Activated T-helper 17 cell treated with anti-CD3 and anti-CD28 coated beads, Interleukin-2, amount 50 U/mL, for 72 hours (primary cell): ENCODE measurements around the gene CLEC16A. TPM values are rescaled to one million over a fixed set of nuclear protein-coding genes. Genes with fewer than 3 reads are reported as not detected.
A peak's percentile ranks its signal among the peaks of the same experiment; 100 is the strongest.

ENCODE experiments used
- ATAC-seq: fragments of 150-1000 bp; cut with Tn5 transposase; replicated peaks from 2 replicates; pipeline ENCODE4 v1.10.0; 2021; ENCODE audit warnings: mild to moderate bottlenecking, moderate library complexity
- H3K27ac Mint-ChIP-seq: one replicate; pipeline ENCODE4 v1.8.0; 2022; ENCODE audit warnings: mixed read lengths
- H3K27me3 Mint-ChIP-seq: one replicate; pipeline ENCODE4 v1.8.0; 2022; ENCODE audit warnings: mixed read lengths
- H3K36me3 Mint-ChIP-seq: one replicate; pipeline ENCODE4 v1.8.0; 2022; ENCODE audit warnings: low read depth, mild to moderate bottlenecking, mixed read lengths
- H3K4me1 Mint-ChIP-seq: one replicate; pipeline ENCODE4 v1.8.0; 2022; ENCODE audit warnings: mixed read lengths
- H3K4me3 Mint-ChIP-seq: one replicate; pipeline ENCODE4 v1.8.0; 2022; ENCODE audit warnings: mild to moderate bottlenecking, mixed read lengths
- H3K9me3 Mint-ChIP-seq: one replicate; pipeline ENCODE4 v1.8.0; 2022; ENCODE audit warnings: mixed read lengths
- total RNA-seq, 2 donors: library from RNA; stranded (reverse); gene quantifications; one replicate each; pipeline ENCODE4 v1.2.3, GENCODE V29; 2022

Gene CLEC16A
- total RNA-seq, 2 donors from 2014 or later: 24.3 to 24.8 TPM

DNA sequence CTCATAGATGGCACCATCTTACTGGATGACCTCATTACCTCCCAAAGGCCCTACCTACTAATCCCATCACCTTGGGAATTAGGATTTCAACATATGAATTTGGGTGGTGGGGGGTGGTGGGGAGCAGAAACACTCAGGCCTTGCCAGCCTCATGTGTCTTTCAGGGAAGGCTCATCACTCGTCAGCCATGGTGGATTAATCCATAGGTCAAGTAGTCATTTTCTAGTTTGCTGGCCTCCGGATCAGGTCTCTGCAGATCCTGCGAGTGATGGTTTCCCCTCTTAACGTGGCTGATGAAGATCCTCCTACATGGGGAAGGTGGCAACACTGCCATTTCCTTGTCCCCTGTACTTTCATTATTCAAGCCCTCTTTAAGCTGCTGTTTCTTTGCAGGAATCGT, 101.1 kb downstream of the CLEC16A start:
- no peak overlapping the region for H3K4me3 Mint-ChIP-seq
- ATAC-seq: no peak
- peaks cover 4% of the 10 kb centered on the region for H3K4me1 Mint-ChIP-seq
- H3K9me3 Mint-ChIP-seq: no peaks in the 10 kb centered on the region
- peak overlapping the region; percentile 12 for H3K27ac Mint-ChIP-seq
- H3K27me3 Mint-ChIP-seq: no peaks in the 10 kb centered on the region
- H3K36me3 Mint-ChIP-seq: peaks cover 80% of the 10 kb centered on the region

DNA sequence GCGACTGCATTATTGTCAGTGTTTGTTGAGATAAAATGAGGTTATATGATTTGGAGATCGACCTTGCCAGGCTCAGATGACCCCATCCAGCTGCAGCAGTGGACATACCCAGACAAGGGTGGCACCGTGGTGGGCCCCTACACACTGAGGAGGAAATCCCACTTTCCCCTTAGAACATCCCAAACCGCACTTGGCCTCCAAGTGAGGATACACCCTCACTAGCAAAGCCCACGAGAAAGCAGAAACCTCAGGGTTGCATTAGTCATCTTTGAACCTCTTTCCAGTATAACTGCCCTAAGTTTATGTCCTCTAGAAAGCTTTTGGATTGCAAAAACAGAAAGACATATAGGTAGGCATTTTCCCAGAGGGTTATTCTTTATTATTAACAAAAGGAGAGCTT, 101.5 kb downstream of the CLEC16A start:
- H3K4me1 Mint-ChIP-seq: peaks cover 9% of the 10 kb centered on the region
- peak overlapping the region; percentile 12 for H3K27ac Mint-ChIP-seq
- H3K4me3 Mint-ChIP-seq: no peak overlapping the region
- no peak for ATAC-seq
- H3K27me3 Mint-ChIP-seq: no peaks in the 10 kb centered on the region
- no peaks in the 10 kb centered on the region for H3K9me3 Mint-ChIP-seq
- H3K36me3 Mint-ChIP-seq: peaks cover 76% of the 10 kb centered on the region

DNA sequence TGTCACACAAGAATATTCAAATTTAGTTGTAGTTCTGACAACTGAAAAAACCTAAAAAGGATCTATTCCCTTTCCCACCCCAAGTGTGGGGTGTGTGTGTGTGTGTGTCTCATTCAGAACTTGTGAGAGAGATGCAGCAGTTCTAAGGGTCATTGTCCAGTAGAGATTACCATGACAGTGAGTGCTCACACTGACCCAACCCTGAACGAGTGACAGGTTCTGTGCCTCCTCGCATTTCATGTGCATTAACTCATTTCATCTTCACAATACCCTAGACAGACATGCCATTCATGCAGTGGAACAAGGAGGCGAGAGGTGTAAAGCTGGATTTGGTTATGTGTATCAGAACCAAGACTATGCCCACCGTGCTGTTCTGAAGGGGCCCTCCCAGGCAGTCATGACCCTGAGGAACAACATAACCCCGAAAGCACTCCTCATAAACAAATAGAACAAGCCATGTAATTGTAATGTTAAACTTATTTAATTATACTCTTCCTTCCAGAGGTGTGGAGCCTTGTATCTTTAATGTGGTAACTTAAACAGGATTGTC, 102.1 kb downstream of the CLEC16A start:
- Mint-ChIP-seq H3K4me3 (no peak overlapping the region), H3K9me3 (no peaks in the 10 kb centered on the region), H3K27me3 (no peaks in the 10 kb centered on the region), H3K36me3 (peaks cover 70% of the 10 kb centered on the region), H3K27ac (peak overlapping the region; percentile 12), H3K4me1 (peaks cover 14% of the 10 kb centered on the region)
- ATAC-seq: no peak

DNA sequence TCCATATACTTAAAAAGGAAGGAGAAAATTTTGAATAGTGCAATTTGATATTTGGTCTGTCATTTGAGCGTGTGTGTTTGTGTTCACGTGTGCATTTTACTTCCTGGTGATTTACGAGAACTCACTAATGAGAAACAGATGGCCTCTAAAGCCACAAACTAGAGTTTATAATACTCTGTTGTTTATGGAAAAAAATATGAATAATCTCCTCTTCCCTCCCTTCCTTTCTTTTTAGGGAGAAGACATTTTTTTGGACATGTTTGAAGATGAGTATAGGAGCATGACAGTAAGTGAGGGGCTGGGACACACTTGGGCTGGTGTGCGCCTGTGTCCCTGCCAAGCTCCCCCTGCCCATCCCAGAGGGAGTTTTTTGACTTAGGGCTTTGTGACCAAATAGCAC, 102.7 kb downstream of the CLEC16A start:
- ATAC-seq: no peak
- Mint-ChIP-seq H3K9me3 (no peaks in the 10 kb centered on the region), H3K27me3 (no peaks in the 10 kb centered on the region), H3K4me1 (peaks cover 18% of the 10 kb centered on the region), H3K27ac (peak overlapping the region; percentile 11), H3K36me3 (peaks cover 67% of the 10 kb centered on the region), H3K4me3 (no peak overlapping the region)

DNA sequence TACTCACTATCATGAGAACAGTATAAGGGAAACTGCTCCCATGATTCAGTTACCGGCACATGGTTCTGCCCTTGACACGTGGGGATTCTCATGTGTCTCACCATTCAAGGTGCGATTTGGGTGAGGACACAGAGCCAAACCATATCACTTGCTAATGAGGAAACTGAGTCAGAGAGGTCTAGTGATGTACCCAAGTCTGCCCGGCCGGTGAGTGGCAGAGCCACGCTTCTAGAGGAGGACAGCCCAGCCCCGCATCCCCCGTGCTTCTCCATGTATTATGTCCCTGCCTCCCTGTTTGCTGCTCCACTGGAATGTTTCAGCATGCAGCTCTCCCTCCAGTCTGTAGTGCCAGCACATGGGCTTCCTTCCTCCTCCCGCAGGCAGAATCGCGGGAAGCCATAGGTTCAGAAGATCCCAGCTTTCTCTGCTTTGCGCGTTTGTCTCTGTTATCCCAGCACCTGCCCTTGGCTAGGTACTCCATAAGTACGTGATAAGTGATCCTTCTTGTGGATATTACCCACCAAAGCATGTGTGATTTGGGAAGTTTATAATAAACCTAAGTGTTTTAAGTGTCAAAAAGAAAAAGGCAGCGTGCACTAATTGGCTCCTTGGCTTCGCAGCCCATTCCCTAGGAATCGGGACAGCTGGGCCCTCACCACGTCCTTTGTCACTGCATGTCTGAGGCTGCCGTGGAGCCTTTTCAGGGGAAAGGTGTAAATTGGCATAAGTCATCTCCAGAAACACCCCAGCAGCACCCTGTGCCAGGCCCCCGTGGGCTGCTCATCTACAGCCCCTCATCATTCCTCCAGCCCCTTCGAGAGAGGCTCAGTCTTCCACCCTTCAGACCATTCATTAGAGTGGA, 103.8 kb downstream of the CLEC16A start:
- Mint-ChIP-seq H3K4me3 (no peak overlapping the region), H3K4me1 (peaks cover 29% of the 10 kb centered on the region), H3K36me3 (peaks cover 68% of the 10 kb centered on the region), H3K27ac (peak overlapping the region; percentile 11), H3K27me3 (no peaks in the 10 kb centered on the region), H3K9me3 (no peaks in the 10 kb centered on the region)
- no peak for ATAC-seq

DNA sequence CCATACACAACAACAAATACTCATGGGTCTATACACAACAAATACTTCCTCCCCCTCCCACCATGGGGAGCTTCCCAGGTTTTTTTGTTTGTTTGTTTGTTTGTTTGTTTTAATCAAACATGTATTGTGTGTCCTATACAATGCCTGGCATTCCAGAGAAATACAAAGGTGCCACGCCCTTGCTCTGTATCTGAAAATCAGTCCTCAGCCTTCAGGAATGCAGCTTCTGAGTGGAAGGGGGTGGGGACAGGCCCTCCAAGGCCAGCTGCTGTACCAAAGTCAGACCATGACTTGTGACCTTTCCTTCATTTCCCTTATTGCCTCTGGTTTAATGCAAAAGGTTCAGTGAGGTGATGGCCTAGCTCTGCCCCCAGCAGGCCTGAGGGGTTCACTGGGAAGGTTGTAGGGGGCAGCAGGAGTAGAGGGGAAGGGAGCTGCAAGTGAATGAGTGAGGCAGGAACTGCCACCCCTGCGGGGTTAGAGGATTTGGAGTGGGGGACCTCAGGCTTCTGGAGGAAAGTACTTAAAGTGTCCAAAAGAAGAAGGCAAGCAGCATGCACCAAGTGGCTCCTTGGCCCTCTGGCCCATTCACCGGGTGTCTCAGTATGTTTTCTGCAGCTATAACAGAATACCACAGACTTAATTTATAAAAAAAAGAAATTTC, 105.2 kb downstream of the CLEC16A start:
- Mint-ChIP-seq H3K4me3 (peak overlapping the region; percentile 49), H3K4me1 (peaks cover 36% of the 10 kb centered on the region), H3K36me3 (peaks cover 55% of the 10 kb centered on the region), H3K27ac (peak overlapping the region; percentile 33), H3K9me3 (no peaks in the 10 kb centered on the region), H3K27me3 (no peaks in the 10 kb centered on the region)
- no peak for ATAC-seq

DNA sequence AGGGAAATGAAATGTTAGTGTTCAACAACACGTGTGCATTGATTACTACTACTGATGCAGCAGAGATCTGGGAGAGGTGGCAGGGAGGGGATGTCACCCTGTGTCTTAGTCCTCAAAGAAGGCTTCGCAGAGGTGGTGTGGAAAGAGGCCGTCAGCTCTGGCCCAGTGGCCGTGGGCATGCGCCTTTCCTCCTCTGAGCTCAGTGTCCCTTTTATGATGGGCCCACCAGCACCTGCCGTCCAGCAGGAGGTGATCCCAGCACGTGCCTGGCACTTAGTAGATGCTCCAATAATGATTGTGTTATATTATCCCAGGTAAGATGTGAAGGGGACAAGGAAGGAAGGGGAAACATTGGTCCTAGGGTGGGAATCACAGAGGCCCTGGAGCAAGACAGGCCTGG, 106.2 kb downstream of the CLEC16A start:
- H3K27me3 Mint-ChIP-seq: no peaks in the 10 kb centered on the region
- no peaks in the 10 kb centered on the region for H3K9me3 Mint-ChIP-seq
- ATAC-seq: no peak
- peaks cover 54% of the 10 kb centered on the region for H3K36me3 Mint-ChIP-seq
- H3K4me3 Mint-ChIP-seq: peak overlapping the region; percentile 49
- no peak overlapping the region for H3K27ac Mint-ChIP-seq
- peaks cover 36% of the 10 kb centered on the region for H3K4me1 Mint-ChIP-seq

DNA sequence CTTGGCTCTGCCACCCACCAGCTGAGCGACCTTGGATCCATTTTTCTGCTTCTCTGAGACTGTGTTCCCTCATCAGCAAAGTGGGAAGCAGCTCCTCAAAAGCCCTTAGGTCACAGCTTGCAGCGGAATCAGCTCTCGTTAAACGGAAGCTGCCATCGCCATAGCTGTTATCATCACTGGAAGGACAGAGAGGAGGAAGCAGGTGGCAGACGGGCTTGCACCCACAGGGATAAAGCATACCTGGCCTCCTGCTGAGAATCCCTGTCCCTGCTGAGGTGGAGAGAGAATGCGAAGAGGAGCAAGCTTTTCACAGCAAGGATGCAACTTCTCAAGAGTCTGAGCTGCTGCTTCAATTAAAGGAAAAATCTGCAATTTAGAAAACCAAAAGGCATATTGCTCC, 106.6 kb downstream of the CLEC16A start:
- Mint-ChIP-seq H3K4me3 (peak overlapping the region; percentile 49), H3K36me3 (peaks cover 50% of the 10 kb centered on the region), H3K27ac (no peak overlapping the region), H3K9me3 (no peaks in the 10 kb centered on the region), H3K27me3 (no peaks in the 10 kb centered on the region), H3K4me1 (peaks cover 36% of the 10 kb centered on the region)
- no peak for ATAC-seq

DNA sequence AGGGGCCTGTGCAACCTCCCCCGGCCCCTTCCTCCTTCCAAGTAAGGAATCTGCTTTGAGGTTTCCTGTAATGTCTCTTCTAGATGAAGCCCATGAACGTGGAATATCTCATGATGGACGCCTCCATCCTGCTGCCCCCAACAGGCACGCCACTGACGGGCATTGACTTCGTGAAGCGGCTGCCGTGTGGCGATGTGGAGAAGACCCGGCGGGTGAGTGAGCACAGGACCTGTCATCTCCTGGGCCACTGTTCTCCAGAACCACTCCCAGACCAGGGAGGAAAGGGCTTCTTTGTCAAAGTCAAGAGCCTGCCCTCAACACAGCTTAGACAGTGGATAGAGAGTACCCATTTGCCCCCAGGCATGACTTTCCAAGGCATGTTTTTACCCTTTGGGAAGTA, 107.1 kb downstream of the CLEC16A start:
- peaks cover 45% of the 10 kb centered on the region for H3K36me3 Mint-ChIP-seq
- H3K4me3 Mint-ChIP-seq: peak overlapping the region; percentile 49
- peaks cover 40% of the 10 kb centered on the region for H3K4me1 Mint-ChIP-seq
- no peaks in the 10 kb centered on the region for H3K27me3 Mint-ChIP-seq
- no peak for ATAC-seq
- no peaks in the 10 kb centered on the region for H3K9me3 Mint-ChIP-seq
- peak overlapping the region; percentile 83 for H3K27ac Mint-ChIP-seq

DNA sequence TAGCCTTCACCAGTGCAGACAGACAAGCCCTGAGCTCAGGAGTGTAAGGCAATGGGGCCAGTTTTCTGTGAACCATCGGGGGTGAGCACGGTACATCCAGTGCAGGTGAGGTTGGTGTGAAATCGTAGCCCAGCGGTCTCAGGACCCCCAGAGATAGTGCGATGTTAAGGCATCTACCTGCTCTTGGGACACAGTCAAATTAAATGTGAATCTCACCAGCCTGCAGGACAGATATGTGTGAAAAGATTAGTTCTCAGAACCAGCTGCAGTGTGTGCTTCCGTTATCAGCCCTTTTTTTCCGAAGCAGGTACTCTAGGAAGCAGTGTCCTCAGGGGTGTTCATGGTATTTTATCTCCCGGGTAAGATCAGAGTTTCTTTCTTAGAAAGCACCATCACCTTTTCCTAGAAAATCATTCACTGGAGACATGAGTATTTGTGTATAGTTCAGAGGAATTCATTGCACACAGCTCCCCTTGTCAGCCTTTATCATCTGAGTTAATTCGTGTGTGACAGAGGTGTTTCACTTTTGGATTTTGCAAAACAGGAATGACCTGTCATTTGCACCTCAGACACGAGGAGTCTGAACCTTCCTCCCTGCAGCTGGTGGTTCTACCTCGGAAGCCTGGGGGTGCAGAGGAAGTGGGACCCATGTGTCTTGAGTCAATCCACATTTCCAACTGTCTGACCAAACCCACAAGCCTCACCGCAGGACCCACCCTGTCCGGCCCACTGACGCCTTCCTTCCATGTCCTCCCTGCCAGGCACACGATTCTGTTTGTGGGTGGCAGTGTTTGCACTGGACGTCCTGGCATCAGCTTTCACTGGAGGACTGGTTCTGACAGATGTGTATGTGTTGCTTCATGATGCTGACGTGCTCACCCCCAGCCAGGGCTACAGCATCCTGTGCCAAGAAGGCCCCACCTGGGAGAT, 107.8 kb downstream of the CLEC16A start:
- peaks cover 44% of the 10 kb centered on the region for H3K4me1 Mint-ChIP-seq
- no peaks in the 10 kb centered on the region for H3K9me3 Mint-ChIP-seq
- ATAC-seq: peak; percentile 87
- H3K4me3 Mint-ChIP-seq: peak overlapping the region; percentile 49
- peaks cover 45% of the 10 kb centered on the region for H3K36me3 Mint-ChIP-seq
- peak overlapping the region; percentile 83 for H3K27ac Mint-ChIP-seq
- no peaks in the 10 kb centered on the region for H3K27me3 Mint-ChIP-seq

DNA sequence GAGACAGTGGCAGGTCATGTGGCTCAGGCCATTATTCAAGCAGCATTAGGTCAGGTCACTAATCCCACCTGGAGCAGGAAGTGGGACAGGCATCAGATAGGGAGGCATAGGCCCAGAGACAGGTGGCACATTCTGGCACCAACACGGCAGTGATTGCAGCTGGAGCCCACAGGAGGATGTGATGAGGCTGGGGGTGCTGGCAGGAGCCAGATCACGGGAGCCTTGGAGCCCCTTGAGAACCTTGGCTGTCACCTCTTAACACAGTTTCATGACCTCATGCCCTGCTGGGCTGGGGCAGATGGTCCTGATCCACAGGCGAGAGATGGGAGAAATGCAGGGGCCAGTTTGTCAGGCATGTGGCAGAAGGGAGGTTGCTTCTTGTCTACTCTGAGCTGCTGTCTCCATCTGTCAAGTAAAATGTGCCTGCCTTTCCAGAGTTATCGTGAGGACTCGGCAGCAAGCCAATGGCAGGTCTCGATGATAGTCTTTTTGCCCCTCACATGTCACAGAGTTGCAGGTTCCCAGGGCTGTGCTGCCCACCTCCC, 109.6 kb downstream of the CLEC16A start:
- H3K4me3 Mint-ChIP-seq: no peak overlapping the region
- H3K9me3 Mint-ChIP-seq: no peaks in the 10 kb centered on the region
- ATAC-seq: no peak
- peaks cover 44% of the 10 kb centered on the region for H3K4me1 Mint-ChIP-seq
- peaks cover 33% of the 10 kb centered on the region for H3K36me3 Mint-ChIP-seq
- H3K27me3 Mint-ChIP-seq: no peaks in the 10 kb centered on the region
- H3K27ac Mint-ChIP-seq: no peak overlapping the region

DNA sequence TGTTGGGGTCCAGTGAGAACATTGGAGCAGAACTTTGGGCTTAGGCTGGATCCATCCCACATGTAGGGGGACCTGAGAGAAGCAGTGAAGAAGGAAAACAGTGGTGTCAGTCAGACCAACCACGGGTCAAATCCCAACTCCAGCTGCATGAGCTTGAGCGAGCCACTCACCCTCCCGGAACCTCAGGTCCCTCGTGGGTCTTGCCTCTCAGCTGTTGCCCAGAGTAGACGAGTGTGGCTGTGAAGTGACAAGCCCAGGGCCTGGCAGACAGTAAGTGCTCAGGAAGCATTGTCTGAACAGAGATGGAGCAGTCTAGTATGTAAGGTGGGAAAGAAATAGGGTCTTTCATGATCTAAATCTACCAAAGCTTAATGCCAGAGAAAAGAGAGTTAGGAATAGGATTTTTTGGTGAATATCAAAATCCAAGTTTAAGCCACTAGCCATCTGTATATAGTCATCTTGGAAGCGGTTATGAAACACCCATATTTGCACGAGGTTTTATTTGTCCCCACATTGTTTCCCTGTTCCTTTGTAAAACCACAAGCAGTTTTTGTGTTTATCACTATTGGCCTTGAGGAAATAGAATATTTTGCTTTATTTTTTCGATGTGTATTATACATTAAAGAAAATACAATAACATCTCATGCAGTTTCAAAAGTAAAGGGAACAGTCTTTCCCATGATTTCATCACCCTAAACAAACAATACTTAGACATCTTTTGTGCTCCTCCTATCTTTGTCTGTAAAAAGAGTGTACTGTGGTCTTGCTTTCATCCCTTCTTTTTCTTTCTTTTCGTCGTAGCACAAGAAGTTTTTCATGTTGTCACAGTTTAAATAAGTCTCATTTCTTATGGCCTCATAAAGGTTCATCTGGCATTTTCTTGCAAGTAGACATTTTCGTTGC, 112.0 kb downstream of the CLEC16A start:
- ATAC-seq: no peak
- Mint-ChIP-seq H3K27ac (no peak overlapping the region), H3K4me3 (no peak overlapping the region), H3K36me3 (peaks cover 43% of the 10 kb centered on the region), H3K9me3 (no peaks in the 10 kb centered on the region), H3K4me1 (peaks cover 32% of the 10 kb centered on the region), H3K27me3 (no peaks in the 10 kb centered on the region)

DNA sequence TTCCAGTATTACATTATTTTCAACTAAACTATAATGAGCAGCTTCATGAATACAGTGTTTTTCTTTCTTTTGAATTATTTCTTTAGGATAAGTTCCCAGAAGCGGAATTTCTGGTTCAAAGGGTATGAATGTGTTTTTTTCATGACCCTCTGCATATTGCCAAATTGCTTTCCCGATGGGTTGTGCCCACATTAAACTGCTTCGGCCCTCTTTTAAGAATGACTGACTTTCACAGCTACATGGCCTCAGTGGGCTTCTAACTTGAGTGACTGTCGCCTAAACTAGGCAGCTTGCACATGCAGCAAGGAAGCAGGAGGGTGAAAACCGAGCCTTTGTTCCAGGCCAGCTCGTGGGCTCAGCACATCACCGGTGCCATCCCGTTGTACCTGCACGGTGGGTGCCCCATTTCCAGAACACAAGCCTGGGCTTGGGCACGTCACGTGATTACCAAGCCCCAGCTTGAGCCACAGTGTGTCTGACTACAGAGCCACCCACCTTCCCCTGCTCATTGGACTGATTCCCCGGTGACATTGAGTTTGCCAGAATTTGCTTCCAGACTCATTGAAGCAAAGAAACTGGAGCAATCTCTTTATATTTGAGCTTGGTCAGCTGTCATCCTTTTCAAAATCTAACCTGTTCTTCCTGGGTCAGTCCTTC, 112.8 kb downstream of the CLEC16A start:
- Mint-ChIP-seq H3K4me3 (no peak overlapping the region), H3K4me1 (peaks cover 26% of the 10 kb centered on the region), H3K36me3 (peaks cover 46% of the 10 kb centered on the region), H3K27ac (no peak overlapping the region), H3K27me3 (no peaks in the 10 kb centered on the region), H3K9me3 (no peaks in the 10 kb centered on the region)
- ATAC-seq: no peak
